ENCODE results near the gene ADAMTS9. TPM values are rescaled to one million over a fixed set of nuclear protein-coding genes. Genes with fewer than 3 reads are reported as not detected.

The ADAMTS9 gene
- total RNA-seq (10 to 100 TPM; 16.1 to 61.6 (median 31.6) TPM), polyA plus RNA-seq (10 to 100 TPM in 1 of 3 donors, 1 to 10 TPM in 2; 1.2 to 15.4 (median 1.8) TPM)

GRCh38 chr3:64687781-64688604, at the start of gene ADAMTS9:
Gene ADAMTS9 (minus strand): TSS chr3:64688000. CDS start chr3:64687657, 343 bp downstream.
- Histone ChIP-seq H3K4me1 (peaks cover 0 to 47% (median 15%) of the 10 kb centered on the region in 4 donors), H3K9me3 (no peaks in the 10 kb centered on the region), H3K36me3 (no peaks in the 10 kb centered on the region), H3K4me3 (peak within 1 kb of the TSS; percentile 74 to 87 (median 78)), H3K27ac (peak within 1 kb of the TSS; percentile 97 to 99 (median 98)), H3K27me3 (no peaks in the 10 kb centered on the region)
- no peak for TF ChIP-seq EP300 (IDR thresholded peaks at IDR 0.05)
- peak; percentile 68 to 96 (median 82) for TF ChIP-seq POLR2AphosphoS5 (IDR thresholded peaks at IDR 0.05)
- peak; percentile 54 to 68 for TF ChIP-seq POLR2A (IDR thresholded peaks at IDR 0.05)
- no peak for TF ChIP-seq CTCF (IDR thresholded peaks at IDR 0.05)
- peak; percentile 91 for DNase-seq
- WGBS, 2 donors, result 2% methylated on average over 60 of the region's 60 CpGs
- intact Hi-C loops (cut with DNase I), result loop anchor here (2.0 to 5.0 kb wide), 6 partner anchors 54 to 724 kb away; no protein-coding TSS in a partner anchor

GRCh38 chr3:64732576-64732975, 44.8 kb upstream of the ADAMTS9 start:
- no peak for DNase-seq
- Histone ChIP-seq H3K9me3 (no peaks in the 10 kb centered on the region), H3K4me3 (no peak overlapping the region), H3K27ac (no peak overlapping the region), H3K36me3 (no peaks in the 10 kb centered on the region), H3K4me1 (peaks cover 0 to 11% (median 0%) of the 10 kb centered on the region in 4 donors), H3K27me3 (no peaks in the 10 kb centered on the region)
- TF ChIP-seq CTCF (IDR thresholded peaks at IDR 0.05), result no peak
- TF ChIP-seq POLR2AphosphoS5 (IDR thresholded peaks at IDR 0.05), result no peak
- no peak for TF ChIP-seq POLR2A (IDR thresholded peaks at IDR 0.05)
- no peak for TF ChIP-seq EP300 (IDR thresholded peaks at IDR 0.05)
- WGBS, 2 donors, result 82 to 89% methylated on average over 1 of the region's 1 CpG
- intact Hi-C loops (cut with DNase I), result no loop called here

GRCh38 chr3:64730681-64731080, 42.9 kb upstream of the ADAMTS9 start:
- peaks cover 0 to 10% (median 0%) of the 10 kb centered on the region in 4 donors for H3K4me1 ChIP-seq
- no peaks in the 10 kb centered on the region for H3K9me3 ChIP-seq
- TF ChIP-seq CTCF (IDR thresholded peaks at IDR 0.05) (no peak), POLR2A (IDR thresholded peaks at IDR 0.05) (no peak), POLR2AphosphoS5 (IDR thresholded peaks at IDR 0.05) (no peak), EP300 (IDR thresholded peaks at IDR 0.05) (no peak)
- no peak for DNase-seq
- no peaks in the 10 kb centered on the region for H3K27me3 ChIP-seq
- no peaks in the 10 kb centered on the region for H3K36me3 ChIP-seq
- WGBS, 2 donors, result 79 to 83% methylated on average over 3 of the region's 3 CpGs
- no peak overlapping the region for H3K4me3 ChIP-seq
- intact Hi-C loops (cut with DNase I), result no loop called here
- no peak overlapping the region for H3K27ac ChIP-seq

- Histone ChIP-seq H3K4me1 (peaks cover 0 to 17% (median 3%) of the 10 kb centered on the region in 4 donors), H3K36me3 (no peaks in the 10 kb centered on the region), H3K27ac (no peak overlapping the region), H3K4me3 (no peak overlapping the region), H3K9me3 (no peaks in the 10 kb centered on the region), H3K27me3 (no peaks in the 10 kb centered on the region)
- TF ChIP-seq CTCF (IDR thresholded peaks at IDR 0.05) (no peak), EP300 (IDR thresholded peaks at IDR 0.05) (no peak), POLR2AphosphoS5 (IDR thresholded peaks at IDR 0.05) (no peak), POLR2A (IDR thresholded peaks at IDR 0.05) (no peak)
- no peak for DNase-seq
- 78 to 80% methylated on average over 8 of the region's 8 CpGs for WGBS, 2 donors
- intact Hi-C loops (cut with DNase I), result no loop called here
Observed at GRCh38 chr3:64728994-64729393, 41.2 kb upstream of the ADAMTS9 start.

Measured in sigmoid colon (tissue), 7 donors.